Measurements from ENCODE around the gene CRIM1. TPM values are rescaled to one million over a fixed set of nuclear protein-coding genes. Genes with fewer than 3 reads are reported as not detected.

Gene CRIM1
- total RNA-seq, 1 donor from 2014 or later: 0.58 TPM

GRCh38 chr2:36449943-36450392, 94.4 kb downstream of the CRIM1 start:
- no peak overlapping the region for H3K4me3 Mint-ChIP-seq
- ChIA-PET POLR2A (interaction anchor here (0.7 kb wide), 1 partner anchor 12 kb away, joined by 3 read pairs; no protein-coding TSS in a partner anchor), CTCF (no interaction called here)
- H3K9me3 Mint-ChIP-seq: no peaks in the 10 kb centered on the region
- DNase-seq: no peak
- no peak for TF ChIP-seq CTCF (IDR thresholded peaks at IDR 0.05)
- H3K36me3 Mint-ChIP-seq (ENCODE audit: low read depth): no peaks in the 10 kb centered on the region
- H3K27ac Mint-ChIP-seq: no peak overlapping the region
- no peak for ATAC-seq (ENCODE audit: low read depth)
- no peaks in the 10 kb centered on the region for H3K27me3 Mint-ChIP-seq
- H3K4me1 Mint-ChIP-seq: no peaks in the 10 kb centered on the region
- intact Hi-C loops (cut with micrococcal nuclease): no loop called here

GRCh38 chr2:36450466-36451196, 95.1 kb downstream of the CRIM1 start:
- intact Hi-C loops (cut with micrococcal nuclease): no loop called here
- Mint-ChIP-seq H3K4me1 (no peaks in the 10 kb centered on the region), H3K36me3 (ENCODE audit: low read depth) (no peaks in the 10 kb centered on the region), H3K27me3 (no peaks in the 10 kb centered on the region), H3K27ac (no peak overlapping the region), H3K9me3 (no peaks in the 10 kb centered on the region), H3K4me3 (no peak overlapping the region)
- no peak for TF ChIP-seq CTCF (IDR thresholded peaks at IDR 0.05)
- ChIA-PET POLR2A (no interaction called here), CTCF (no interaction called here)
- no peak for DNase-seq
- ATAC-seq (ENCODE audit: low read depth): no peak

- Mint-ChIP-seq H3K27ac (no peak overlapping the region), H3K36me3 (ENCODE audit: low read depth) (no peaks in the 10 kb centered on the region), H3K27me3 (no peaks in the 10 kb centered on the region), H3K4me3 (no peak overlapping the region), H3K9me3 (no peaks in the 10 kb centered on the region), H3K4me1 (no peaks in the 10 kb centered on the region)
- CTCF ChIA-PET: no interaction called here
- DNase-seq (no peak), ATAC-seq (ENCODE audit: low read depth) (no peak)
- POLR2A ChIA-PET: no interaction called here
- TF ChIP-seq CTCF (IDR thresholded peaks at IDR 0.05): no peak
- intact Hi-C loops (cut with micrococcal nuclease): no loop called here
Measured at GRCh38 chr2:36451512-36451911, 95.9 kb downstream of the CRIM1 start.

- POLR2A ChIA-PET: no interaction called here
- H3K36me3 Mint-ChIP-seq (ENCODE audit: low read depth): no peaks in the 10 kb centered on the region
- H3K4me3 Mint-ChIP-seq: no peak overlapping the region
- DNase-seq (no peak), ATAC-seq (ENCODE audit: low read depth) (no peak)
- no peak for TF ChIP-seq CTCF (IDR thresholded peaks at IDR 0.05)
- H3K27ac Mint-ChIP-seq: no peak overlapping the region
- H3K27me3 Mint-ChIP-seq: no peaks in the 10 kb centered on the region
- no peaks in the 10 kb centered on the region for H3K9me3 Mint-ChIP-seq
- H3K4me1 Mint-ChIP-seq: no peaks in the 10 kb centered on the region
- intact Hi-C loops (cut with micrococcal nuclease): no loop called here
- CTCF ChIA-PET: no interaction called here
Measured at GRCh38 chr2:36452260-36452659, 96.7 kb downstream of the CRIM1 start.

- no peak for DNase-seq
- ATAC-seq (ENCODE audit: low read depth): no peak
- TF ChIP-seq CTCF (IDR thresholded peaks at IDR 0.05): no peak
- H3K27me3 Mint-ChIP-seq: no peaks in the 10 kb centered on the region
- no peak overlapping the region for H3K4me3 Mint-ChIP-seq
- ChIA-PET CTCF (no interaction called here), POLR2A (no interaction called here)
- no peak overlapping the region for H3K27ac Mint-ChIP-seq
- no peaks in the 10 kb centered on the region for H3K36me3 Mint-ChIP-seq (ENCODE audit: low read depth)
- no peaks in the 10 kb centered on the region for H3K4me1 Mint-ChIP-seq
- H3K9me3 Mint-ChIP-seq: no peaks in the 10 kb centered on the region
- intact Hi-C loops (cut with micrococcal nuclease): no loop called here
Measured at GRCh38 chr2:36453652-36454051, 98.1 kb downstream of the CRIM1 start.
